CD4-positive, alpha-beta T cell treated with Interleukin-17A for 4 hours (primary cell): ENCODE measurements around the gene CLIC3.

Experiments
- DNase-seq: peaks from one replicate; pipeline ENCODE4 v3.0.0-alpha.2; 2020; ENCODE audit warnings: mixed read lengths

The CLIC3 gene

GRCh38 chr9:136997830-136998234, 1.5 kb upstream of the CLIC3 start:
- peak; percentile 43 for DNase-seq

- no peak for DNase-seq
These were observed 1.0 kb upstream of the CLIC3 start for GRCh38 chr9:136997371-136997770.

- no peak for DNase-seq
These were observed 526 bp downstream of the CLIC3 start for GRCh38 chr9:136995772-136996311.

GRCh38 chr9:136995362-136995761, 1.0 kb downstream of the CLIC3 start:
- no peak for DNase-seq

- no peak for DNase-seq
These were observed 1.5 kb downstream of the CLIC3 start for GRCh38 chr9:136994888-136995230.

- no peak for DNase-seq
These were observed 2.0 kb downstream of the CLIC3 start for GRCh38 chr9:136994180-136994887.

- no peak for DNase-seq
These were observed 3.5 kb downstream of the CLIC3 start for GRCh38 chr9:136992819-136993369.

GRCh38 chr9:136991993-136992818, 4.2 kb downstream of the CLIC3 start, which contains the start of gene PAXX:
TSS of gene PAXX (plus strand) at chr9:136992422. CDS start at chr9:136992444, 22 bp downstream.
- peak; percentile 97 for DNase-seq

GRCh38 chr9:136990242-136990911, 6.0 kb downstream of the CLIC3 start:
- DNase-seq = no peak

GRCh38 chr9:136988872-136989271, 7.5 kb downstream of the CLIC3 start:
- no peak for DNase-seq

- DNase-seq = no peak
These were observed 10.5 kb downstream of the CLIC3 start for GRCh38 chr9:136985853-136986252.

- no peak for DNase-seq
These were observed 11.3 kb downstream of the CLIC3 start for GRCh38 chr9:136985027-136985602.

GRCh38 chr9:136984464-136985026, 11.8 kb downstream of the CLIC3 start:
- no peak for DNase-seq

GRCh38 chr9:136983656-136984314, 12.6 kb downstream of the CLIC3 start:
- no peak for DNase-seq

GRCh38 chr9:136983167-136983566, 13.2 kb downstream of the CLIC3 start:
- no peak for DNase-seq

GRCh38 chr9:136982232-136983051, 13.9 kb downstream of the CLIC3 start, which contains the start of gene LCNL1:
TSS of gene LCNL1 (plus strand) at chr9:136982993. CDS start at chr9:136983587, 594 bp downstream.
- DNase-seq = no peak

- no peak for DNase-seq
These were observed 14.7 kb downstream of the CLIC3 start for GRCh38 chr9:136981588-136982231.

GRCh38 chr9:136980669-136981478, 15.5 kb downstream of the CLIC3 start:
- DNase-seq = no peak
